Astrocyte of the spinal cord (primary cell): Measurements from ENCODE around the gene RAB14.
"Not testable (repeated sequence)": the region's sequence is repeated elsewhere in the genome, so short reads cannot be mapped to it uniquely, and the experiment has no call there.

Source experiments
- DNase-seq: peaks from one replicate; pipeline ENCODE4 v3.0.0; 2011; ENCODE audit warnings: low read depth, low spot score
- H3K4me3 ChIP-seq: 2 replicates; pipeline ENCODE4 v1.5.1; 2011; ENCODE audit warnings: low read depth, mild to moderate bottlenecking, low read length, moderate library complexity
- CTCF ChIP-seq: IDR thresholded peaks from 2 replicates; pipeline ENCODE4 v1.5.1; 2012; ENCODE audit warnings: low read depth, mild to moderate bottlenecking, low read length, inconsistent platforms
- in situ Hi-C: cut with HindIII; loops from 2 replicates; pipeline ENCODE4 v1.10.0; 2017; ENCODE audit warnings: low sequenced_read_pairs

RAB14 gene

GRCh38 chr9:121182101-121182836 lies 19.4 kb downstream of the RAB14 start:
- H3K4me3 ChIP-seq = no peak overlapping the region
- in situ Hi-C loops = no loop called here
- TF ChIP-seq CTCF = no peak
- no peak for DNase-seq

- no peak overlapping the region for H3K4me3 ChIP-seq
- in situ Hi-C loops = no loop called here
- no peak for DNase-seq
- TF ChIP-seq CTCF = no peak
Measured at GRCh38 chr9:121179930-121180681, 21.6 kb downstream of the RAB14 start.

- in situ Hi-C loops, H3K4me3 ChIP-seq, DNase-seq: not testable (repeated sequence)
Measured at GRCh38 chr9:121179373-121179721, 22.3 kb downstream of the RAB14 start.

- DNase-seq = no peak
- TF ChIP-seq CTCF = no peak
- in situ Hi-C loops = no loop called here
Measured at GRCh38 chr9:121178676-121179372, 22.8 kb downstream of the RAB14 start.

GRCh38 chr9:121173501-121173900 lies 28.2 kb downstream of the RAB14 start:
- no peak for TF ChIP-seq CTCF
- in situ Hi-C loops = no loop called here
- H3K4me3 ChIP-seq = no peak overlapping the region
- DNase-seq = no peak

More at GRCh38 chr9:121178676-121179372, 22.8 kb downstream of the RAB14 start:
- no peak overlapping the region for H3K4me3 ChIP-seq

- DNase-seq = no peak
- no peak for TF ChIP-seq CTCF
- H3K4me3 ChIP-seq = no peak overlapping the region
- in situ Hi-C loops = no loop called here
Measured at GRCh38 chr9:121172726-121173487, 28.8 kb downstream of the RAB14 start.
